ENCODE results near the gene TAOK2. TPM values are rescaled to one million over a fixed set of nuclear protein-coding genes. Genes with fewer than 3 reads are reported as not detected.
A peak's percentile ranks its signal among the peaks of the same experiment; 100 is the strongest.
"Not testable (repeated sequence)": the region's sequence is repeated elsewhere in the genome, so short reads cannot be mapped to it uniquely, and the experiment has no call there.

Gene TAOK2
- total RNA-seq, result 45.1 TPM

GRCh38 chr16:29973384-29974246 is at the start of gene TAOK2:
Gene TAOK2, plus strand, starts transcription at chr16:29973868. Its CDS starts 3,905 bp downstream, at chr16:29977773.
- DNase-seq (ENCODE audit: low spot score), result peak; percentile 98

- no peak for DNase-seq (ENCODE audit: low spot score)
Measured at GRCh38 chr16:29925105-29925756, 48.4 kb upstream of the TAOK2 start.

- peak; percentile 87 for DNase-seq (ENCODE audit: low spot score)
Measured at GRCh38 chr16:29925781-29926710, 47.6 kb upstream of the TAOK2 start, which contains the start of gene KCTD13. Gene KCTD13, minus strand, starts transcription at chr16:29926226. Its CDS starts 193 bp downstream, at chr16:29926033.

GRCh38 chr16:29926711-29927052 is 47.0 kb upstream of the TAOK2 start:
- DNase-seq (ENCODE audit: low spot score), result no peak

GRCh38 chr16:29927070-29927905 is 46.4 kb upstream of the TAOK2 start:
- DNase-seq (ENCODE audit: low spot score), result no peak

- DNase-seq (ENCODE audit: low spot score), result not testable (repeated sequence)
Measured at GRCh38 chr16:29931750-29932149, 41.9 kb upstream of the TAOK2 start.

GRCh38 chr16:29940656-29941055 is 33.0 kb upstream of the TAOK2 start:
- no peak for DNase-seq (ENCODE audit: low spot score)

GRCh38 chr16:29943846-29944799 is 29.5 kb upstream of the TAOK2 start:
- DNase-seq (ENCODE audit: low spot score), result peak; percentile 66

GRCh38 chr16:29947897-29948296 is 25.8 kb upstream of the TAOK2 start:
- DNase-seq (ENCODE audit: low spot score), result no peak

- no peak for DNase-seq (ENCODE audit: low spot score)
Measured at GRCh38 chr16:29950806-29951461, 22.7 kb upstream of the TAOK2 start.

- no peak for DNase-seq (ENCODE audit: low spot score)
Measured at GRCh38 chr16:29951625-29952365, 21.9 kb upstream of the TAOK2 start.

GRCh38 chr16:29958756-29959155 is 14.9 kb upstream of the TAOK2 start:
- no peak for DNase-seq (ENCODE audit: low spot score)

GRCh38 chr16:29959293-29959692 is 14.4 kb upstream of the TAOK2 start:
- no peak for DNase-seq (ENCODE audit: low spot score)

GRCh38 chr16:29959821-29960220 is 13.8 kb upstream of the TAOK2 start:
- not testable (repeated sequence) for DNase-seq (ENCODE audit: low spot score)

- no peak for DNase-seq (ENCODE audit: low spot score)
Measured at GRCh38 chr16:29961127-29961478, 12.6 kb upstream of the TAOK2 start.

GRCh38 chr16:29961479-29962343 is 12.0 kb upstream of the TAOK2 start, which contains the start of gene TMEM219:
Gene TMEM219, plus strand, starts transcription at chr16:29962079. Its CDS starts 1,065 bp downstream, at chr16:29963144.
- DNase-seq (ENCODE audit: low spot score), result peak; percentile 91

- no peak for DNase-seq (ENCODE audit: low spot score)
Measured at GRCh38 chr16:29962344-29962994, 11.2 kb upstream of the TAOK2 start.

Measured in ureter (tissue), 1 donor.